HG03457 (cell line): ENCODE measurements around the gene FAM200C.

Source experiments
- ATAC-seq: cut with Tn5 transposase; IDR thresholded peaks from one replicate; pipeline ENCODE4 v1.9.1; 2021; ENCODE audit warnings: moderate number of reproducible peaks; ENCODE audit not compliant: unreplicated experiment

The FAM200C gene

DNA sequence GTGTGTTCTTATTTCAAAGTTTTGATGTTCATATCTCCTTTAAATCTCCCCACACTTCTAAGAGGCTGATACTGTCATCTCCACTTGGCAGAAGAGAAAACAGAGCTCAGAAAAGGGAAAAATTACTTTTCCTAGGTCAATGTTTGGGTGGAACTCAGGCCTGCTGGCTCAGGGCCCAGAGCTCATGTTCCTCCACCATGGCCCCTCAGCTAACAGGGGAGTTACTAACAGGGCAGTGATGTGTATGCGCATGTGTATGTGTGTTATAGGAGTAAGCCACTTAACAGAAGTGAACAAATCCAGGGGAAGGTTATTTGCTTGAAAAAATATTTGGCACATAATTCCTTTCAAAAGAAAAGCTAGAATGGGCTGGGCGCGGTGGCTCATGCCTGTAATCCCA is 32.0 kb downstream of the FAM200C start:
- ATAC-seq, result no peak

DNA sequence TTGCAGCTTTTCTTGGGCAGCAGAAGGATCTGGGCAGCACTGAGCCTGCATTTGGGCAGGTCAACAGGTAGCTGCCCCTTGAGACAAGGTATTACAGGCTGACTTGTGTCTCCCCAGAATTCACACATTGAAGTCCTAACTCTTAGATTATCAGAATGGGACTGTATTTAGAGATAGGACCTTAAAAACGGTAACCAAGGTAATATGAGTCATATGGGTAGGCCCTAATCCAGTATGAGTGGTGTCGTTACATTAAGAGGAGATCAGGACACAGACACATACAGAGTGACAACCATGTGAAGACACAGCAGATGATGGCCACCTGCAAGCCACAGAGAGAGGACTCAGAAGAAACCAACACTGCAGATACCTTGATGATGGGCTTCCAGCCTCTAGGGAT is 32.6 kb downstream of the FAM200C start:
- ATAC-seq, result no peak

DNA sequence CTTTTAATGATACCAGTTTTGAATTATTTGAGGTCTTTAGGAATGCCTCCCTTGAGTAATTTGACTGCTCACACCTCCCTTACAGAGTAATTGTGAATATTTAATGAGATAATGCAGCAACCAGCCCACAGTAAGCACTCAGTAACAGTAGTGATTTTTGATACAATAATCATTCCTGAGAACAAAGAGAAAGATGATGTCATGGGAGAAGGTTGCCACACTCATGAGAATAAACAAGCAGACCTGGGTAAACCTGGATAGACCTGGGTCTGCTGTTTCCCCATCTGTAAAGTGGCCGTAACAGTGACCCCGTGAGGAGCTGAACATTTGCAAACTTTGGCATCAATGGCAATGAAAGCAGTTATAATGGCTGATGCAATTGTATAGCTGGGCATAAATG is 33.6 kb downstream of the FAM200C start:
- no peak for ATAC-seq

DNA sequence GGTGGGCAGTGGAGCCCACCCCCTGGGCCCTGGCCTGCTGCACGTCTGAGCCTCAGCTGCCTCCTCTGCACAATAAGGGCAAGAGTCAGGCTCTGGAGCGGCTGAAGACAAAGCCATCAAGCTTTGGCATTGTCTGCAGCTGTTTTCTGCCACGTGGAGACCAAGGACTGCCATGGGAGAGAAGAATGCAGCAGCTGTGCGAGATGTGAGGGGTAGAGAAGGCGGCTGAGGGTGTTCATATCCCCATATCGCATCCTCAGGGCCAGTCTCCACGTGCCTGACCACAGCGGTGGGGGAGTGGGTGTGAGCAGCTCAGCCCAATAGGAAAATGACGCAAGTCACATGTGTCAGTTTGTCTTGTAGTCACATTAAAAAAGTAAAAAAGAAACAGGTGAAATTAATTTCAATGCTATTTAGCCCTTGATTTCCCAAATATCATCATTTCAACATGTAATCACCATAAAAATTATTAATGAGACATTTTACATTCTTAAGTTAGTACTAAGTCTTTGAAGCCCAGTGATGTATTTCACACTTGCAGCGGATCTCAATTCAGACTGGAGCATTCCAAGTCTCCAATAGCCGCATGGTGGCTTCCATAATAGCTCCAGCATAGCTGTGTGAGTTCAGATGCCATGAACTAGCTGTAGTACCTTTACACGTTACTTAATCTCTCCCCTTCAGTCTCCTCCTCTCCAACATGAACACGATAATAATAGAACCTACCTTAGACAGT is 36.0 kb downstream of the FAM200C start:
- no peak for ATAC-seq

DNA sequence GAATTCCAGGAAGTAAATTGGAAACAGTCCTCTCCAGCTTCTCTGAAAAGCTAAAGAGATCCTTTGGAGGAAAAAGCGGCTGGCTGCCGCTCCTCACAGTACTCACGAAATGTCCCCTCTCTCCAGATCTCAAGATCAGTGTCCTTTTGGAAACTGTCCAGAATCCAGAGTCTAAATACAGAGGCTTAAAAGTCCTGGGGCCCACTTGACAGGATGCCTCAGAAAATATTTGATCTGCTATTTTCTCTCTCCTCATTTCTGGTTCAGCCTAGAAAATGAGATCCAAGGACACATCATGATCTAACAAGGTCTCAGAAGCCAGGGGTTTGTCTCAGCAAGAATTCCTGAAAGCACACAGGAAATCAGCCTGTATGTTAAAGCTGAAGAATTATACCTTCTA is 36.6 kb downstream of the FAM200C start:
- no peak for ATAC-seq

DNA sequence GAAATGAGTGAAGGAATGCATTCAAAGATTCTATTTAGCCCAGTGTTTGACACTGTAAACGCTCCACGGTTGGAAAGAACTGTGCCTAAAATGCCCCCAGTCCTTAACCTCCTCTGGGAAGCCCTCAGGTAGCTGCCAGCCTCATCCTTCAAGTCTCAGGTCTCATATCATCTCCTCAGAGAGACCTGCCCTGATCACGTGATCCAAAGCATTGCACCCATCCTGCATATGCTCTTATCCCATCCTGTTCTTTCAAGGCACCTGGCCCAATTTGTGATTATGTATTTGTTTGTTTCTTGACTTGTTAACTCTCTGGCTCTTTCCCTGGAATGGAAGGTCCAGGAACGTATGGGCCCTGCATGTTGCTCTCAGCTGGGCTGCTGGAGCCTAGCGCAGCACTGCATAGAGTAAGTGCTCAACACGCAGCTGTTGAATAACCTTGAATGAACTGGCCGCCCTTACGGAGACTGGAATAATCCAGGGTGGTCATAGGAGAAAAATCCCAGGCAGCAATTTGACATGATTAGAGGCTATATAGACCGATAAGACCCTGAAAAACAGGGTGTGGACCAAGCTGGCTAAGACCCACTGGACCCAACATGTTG is 38.1 kb downstream of the FAM200C start:
- no peak for ATAC-seq

DNA sequence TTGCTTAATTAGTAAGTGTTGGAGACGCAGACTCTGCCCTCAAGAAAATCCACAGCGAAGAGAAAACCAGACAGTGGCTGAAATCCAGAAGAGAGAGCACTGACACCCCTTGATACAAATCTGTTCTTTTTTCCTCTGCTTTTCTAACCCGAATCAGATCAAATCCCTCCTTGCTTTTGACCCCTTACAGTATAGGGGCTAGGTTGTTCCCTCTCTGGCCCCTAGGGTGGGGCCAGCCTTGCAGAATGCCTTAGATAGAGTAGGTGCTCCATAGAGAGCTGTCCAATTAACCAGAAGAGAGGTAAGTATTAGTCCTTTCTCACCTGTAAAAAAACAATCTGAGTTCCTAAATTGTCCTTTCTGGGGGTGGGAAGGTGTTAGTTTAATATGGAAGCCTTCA is 39.5 kb downstream of the FAM200C start:
- no peak for ATAC-seq

DNA sequence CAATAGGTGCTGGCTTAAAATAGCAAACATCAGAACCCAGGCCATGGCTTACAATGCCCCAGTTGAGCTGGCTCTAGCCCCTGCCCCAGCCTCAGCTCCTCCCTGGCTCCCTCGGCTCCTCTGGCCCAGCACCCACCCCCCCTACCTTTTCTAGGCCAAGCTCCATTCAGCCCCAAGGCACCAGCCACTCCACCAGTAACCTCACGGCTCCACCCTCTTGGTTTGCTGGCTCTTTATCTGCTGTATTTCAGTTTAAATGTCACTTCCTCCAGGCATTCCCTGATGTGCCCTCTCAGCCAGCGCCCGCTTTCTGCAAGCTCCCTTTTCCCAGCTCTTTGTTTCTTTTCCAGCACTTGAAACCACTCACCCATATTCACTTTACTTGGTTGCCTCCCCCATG is 40.0 kb downstream of the FAM200C start:
- ATAC-seq, result no peak

DNA sequence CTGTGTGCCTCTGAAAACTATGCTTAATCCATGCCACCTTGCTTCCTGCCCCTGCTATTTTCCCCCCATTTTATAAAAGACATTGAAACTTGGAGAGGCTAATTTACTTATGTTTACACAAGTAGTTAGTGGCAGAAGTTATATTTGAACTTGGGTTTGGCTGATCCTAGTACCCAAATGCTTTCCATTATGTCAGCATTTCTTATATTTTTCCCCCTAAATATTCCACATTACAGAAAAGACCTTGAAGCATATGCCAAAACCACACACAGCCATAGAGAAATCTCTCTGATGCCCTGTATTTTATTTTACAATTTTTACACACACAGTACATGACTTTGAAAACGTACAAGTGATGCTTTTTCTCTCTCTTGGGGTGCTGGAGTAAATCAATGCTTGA is 40.6 kb downstream of the FAM200C start:
- no peak for ATAC-seq

DNA sequence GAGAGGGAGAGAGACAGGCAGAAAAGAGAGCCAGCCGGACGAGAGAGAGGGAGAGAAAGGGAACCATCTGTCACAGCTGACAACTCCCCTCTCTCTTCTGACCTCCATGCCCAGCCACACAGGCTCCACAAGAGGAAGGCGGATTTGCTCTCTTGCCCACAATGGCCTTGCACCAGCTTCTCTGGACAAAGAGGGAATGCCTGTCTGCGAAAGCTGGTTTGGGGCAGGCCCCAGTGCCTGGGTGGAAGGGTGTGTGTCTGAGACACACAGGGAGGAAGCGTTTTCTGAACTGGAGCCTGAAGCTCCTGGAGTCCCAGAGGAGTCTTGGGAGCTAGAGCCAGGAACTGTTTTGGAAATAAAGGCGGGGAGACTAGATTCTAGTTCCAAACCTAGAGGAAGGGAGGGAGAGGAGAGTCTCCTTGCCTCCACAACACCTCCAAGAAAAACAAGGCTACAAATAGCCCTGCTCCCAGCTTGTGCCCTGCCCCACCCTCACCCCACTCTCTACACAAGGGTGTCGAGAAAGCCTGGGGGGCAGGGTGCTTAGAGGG is 41.9 kb downstream of the FAM200C start:
- no peak for ATAC-seq

DNA sequence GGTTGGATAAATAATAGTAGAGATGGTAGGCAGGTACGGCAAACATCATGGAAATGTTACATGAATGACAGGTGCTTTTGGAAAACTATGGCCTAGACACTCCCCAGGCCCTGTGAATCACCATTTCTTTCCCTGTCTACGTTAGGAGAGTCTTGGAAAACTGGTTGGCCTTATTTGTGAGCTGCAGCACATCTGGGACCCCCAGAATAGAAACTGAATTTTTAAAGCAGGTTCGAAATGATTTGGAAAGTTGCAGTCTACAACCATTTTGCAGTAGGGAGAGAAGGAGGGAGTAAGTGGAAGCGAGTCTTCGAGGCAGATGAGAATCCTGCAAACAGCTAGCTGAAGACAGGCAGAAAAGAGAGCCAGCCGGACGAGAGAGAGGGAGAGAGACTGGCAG is 42.5 kb downstream of the FAM200C start:
- ATAC-seq, result no peak

DNA sequence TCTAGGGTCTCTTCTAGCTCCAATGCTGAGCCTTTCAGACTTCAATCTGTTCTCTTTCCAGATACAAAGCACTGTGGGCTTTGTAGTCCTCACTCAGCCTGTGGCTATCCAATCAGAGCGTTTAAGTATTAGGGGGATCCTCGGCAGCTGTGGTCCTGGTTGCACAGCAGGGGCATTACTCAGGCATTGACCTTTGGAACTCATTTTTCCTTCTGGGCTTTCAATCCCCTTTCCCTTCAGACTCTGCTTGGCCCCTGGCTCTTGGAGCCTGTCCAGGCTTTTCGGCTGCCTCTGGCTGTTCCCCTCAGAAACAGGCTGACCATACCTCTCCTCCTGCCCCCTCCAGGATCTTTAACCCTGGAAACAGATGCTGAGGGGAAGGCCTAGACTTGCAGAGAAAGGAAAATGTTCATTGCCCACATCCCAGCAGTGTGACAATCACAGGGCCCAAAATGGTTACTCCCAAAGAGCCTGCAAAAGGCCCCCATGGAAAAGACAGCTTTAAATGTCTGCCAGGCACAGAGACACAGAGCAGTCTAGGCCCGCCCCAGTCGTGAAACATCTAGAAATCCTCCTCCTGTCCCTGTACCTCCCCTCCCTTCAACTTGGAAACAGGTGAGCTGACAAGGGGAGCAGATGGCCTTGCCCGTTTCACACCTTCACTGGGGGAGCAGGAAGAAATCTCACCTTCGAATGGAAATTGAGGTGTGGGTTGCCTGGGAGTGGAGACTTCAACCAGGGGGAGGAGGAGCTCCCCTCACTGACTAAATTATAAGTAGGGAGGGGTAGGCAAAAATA is 43.1 kb downstream of the FAM200C start:
- no peak for ATAC-seq

DNA sequence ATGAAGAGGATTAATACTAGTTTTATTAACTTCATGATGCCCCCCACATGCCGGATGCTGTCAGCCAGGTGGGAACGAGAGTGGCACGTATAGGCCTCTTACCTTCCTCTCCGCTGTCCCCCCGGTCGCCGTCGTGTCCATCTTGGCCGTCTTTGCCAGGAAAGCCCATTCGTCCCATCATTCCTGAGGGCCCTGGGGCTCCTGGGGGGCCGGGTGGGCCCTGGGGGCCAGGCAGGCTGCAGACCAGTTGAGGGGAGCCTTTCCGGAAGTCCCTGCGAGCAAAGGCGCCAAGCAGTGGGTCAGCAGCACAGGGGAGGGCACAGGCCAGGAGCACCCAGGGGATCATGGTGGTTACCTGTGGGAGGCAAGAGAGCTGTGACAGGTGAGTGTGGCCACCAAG is 45.2 kb downstream of the FAM200C start:
- ATAC-seq, result no peak

DNA sequence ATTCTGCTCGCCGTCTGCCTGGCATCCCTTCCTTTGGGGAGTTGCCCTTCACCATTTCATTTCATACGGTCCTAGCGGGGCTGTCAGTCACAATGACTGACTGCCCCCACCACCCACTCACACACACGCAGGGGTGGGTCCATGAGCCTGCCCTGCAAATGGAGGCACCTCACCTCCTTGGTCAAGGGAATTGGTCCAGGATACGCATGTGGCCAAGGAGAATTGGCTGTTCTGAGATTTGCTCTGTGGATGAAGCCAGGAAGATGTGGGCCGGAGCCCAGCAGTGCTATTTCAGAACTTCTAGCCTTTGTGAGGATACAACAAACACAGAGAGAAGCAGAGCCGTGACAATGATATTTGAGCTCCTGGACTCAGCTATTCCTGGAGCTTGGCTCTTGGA is 46.5 kb downstream of the FAM200C start:
- ATAC-seq, result no peak

DNA sequence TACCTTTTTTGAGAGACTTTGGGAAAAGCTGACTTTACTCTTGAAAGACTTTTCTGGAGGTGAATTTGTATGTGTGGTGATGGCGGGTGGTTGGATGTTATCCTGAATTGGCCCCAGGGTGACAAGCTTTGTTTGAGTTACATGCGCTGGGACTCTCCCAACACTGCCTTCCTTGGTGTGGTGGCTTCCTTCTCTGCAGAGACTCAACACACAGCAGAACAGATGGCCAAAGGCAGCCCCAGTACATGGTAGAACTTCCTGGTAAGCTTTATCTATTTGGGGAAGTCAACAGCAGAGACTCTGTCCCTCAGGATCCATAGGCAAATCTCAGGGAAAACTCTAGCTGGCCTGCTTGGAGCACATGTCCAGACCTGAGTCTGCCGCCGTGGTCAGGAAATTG is 47.5 kb downstream of the FAM200C start:
- no peak for ATAC-seq

DNA sequence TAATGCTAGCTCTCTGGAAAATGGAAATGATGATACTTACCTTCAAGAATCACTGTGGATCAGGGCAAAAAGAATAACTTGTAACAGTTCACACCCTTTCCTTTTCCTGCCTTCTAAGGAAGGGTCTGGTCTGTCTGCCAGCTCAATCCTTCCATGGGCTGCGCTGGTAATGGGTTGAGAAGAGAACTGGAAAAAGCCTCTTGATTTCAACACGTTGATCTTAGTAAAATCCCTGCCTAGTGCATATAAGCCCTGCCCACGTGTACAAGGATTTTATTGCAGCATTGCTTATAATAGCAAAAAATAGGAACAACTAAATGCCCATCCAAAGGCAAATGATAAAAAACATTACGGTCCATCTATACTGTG is 49.9 kb downstream of the FAM200C start:
- ATAC-seq, result no peak

DNA sequence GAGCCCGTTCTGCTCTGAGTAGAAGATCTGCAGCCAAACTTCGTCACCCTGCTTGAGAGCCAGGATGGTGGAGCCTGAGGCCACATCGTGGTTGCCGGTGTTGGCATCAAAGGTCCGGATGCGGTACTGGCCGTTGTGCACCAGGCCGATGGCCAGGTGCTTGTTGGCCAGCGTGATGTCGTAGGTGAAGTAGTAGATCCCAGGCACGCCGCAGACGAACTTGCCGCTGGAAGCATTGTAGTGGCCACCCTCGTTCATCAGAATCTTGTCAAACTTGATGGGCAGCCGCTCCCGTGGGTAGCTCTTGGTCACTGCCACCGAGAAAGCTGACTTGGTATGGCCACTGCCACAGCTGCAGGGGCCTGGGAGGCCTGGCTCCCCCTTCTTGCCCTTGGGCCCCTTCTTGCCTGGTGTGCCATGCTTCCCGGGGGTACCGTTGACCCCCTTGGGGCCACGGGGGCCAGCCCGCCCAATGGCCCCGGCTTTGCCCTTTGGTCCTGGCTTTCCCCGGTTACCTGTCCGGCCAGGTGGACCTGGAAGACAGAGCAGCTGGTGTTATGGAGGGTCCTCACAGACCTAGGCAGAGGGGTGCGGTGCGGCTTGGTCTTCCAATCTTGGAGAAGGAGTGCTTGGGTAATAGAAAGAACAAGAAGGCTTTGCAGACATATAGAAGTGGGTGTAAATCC is 50.5 kb downstream of the FAM200C start:
- ATAC-seq, result no peak

DNA sequence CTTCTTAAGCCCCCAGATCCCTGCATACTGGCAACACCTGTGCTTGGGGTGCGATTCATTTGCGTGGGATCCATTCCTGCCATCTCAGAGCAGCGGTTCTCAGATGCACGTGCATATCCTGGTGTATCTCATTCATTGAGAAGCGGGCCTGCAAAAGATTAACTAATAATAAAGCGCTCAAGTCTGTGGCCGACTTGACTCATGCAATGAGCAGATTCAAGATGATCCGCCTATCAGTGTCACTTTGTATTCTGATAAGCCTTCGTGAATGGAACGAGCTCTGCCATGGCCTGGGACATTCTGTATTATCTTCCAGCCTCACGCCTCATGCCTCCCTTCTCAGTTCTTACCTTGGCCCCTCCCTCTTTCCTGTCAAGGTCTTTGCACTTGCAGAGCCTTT is 51.8 kb downstream of the FAM200C start:
- ATAC-seq, result no peak

DNA sequence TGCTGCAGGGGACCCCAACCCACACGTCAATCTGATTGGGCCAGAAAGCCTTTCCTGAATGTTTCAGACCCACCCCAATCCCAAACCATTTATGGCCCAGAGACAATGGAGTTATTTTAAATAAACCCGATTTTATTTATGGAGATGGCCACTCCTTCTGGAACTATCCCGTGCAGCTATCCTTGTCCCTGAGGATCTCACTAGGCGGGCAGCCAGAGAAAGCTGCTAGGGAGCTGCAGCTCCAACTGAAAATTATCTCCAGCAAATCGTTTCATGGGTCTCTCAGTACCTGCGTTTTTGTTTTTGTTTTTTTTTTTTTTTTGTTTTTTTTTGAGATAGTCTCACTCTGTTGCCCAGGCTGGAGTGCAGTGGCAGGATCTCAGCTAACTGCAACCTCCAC is 52.4 kb downstream of the FAM200C start:
- no peak for ATAC-seq
